GM18511 (cell line): ENCODE results near the gene PTBP1.

Source experiments
- ATAC-seq: cut with Tn5 transposase; IDR thresholded peaks from one replicate; pipeline ENCODE4 v1.9.1; 2021; ENCODE audit warnings: mild to moderate bottlenecking, moderate library complexity; ENCODE audit not compliant: unreplicated experiment

Gene PTBP1

DNA sequence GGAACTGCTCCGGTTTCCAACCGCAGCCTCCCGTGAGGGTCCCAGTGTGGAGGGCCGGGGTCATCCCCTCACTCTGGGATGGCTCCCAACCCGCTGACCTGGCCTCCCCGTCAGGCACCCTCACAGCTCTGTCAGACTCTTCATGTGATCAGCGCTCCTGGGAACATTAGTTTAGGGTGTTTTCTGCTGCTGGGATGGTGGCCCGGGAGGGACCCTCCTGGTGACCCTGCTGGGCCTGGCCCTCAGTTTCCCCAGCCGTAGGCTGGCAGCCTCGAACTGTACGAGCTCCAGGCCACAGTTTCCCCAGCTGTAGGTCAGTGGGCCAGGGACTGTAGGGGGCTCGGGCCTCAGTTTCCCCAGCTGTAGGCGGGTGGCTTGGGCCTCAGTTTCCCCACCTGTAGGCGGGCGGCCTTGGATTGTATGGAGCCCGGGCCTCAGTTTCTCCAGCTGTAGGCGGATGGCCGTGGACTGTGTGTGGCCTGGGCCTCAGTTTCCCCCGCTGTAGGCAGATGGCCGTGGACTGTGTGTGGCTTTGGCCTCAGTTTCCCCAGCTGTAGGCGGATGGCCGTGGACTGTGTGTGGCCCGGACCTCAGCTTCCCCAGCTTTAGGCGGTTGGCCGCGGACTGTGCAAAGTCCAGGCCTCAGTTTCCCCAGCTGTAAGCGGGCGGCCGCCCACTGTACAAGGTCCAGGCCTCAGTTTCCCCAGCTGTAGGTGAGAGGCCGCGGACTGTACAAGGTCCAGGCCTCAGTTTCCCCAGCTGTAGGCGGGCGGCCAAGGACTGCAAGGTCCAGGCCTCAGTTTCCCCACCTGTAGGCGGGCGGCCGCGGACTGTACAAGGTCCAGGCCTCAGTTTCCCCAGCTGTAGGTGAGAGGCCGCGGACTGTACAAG lies 1.3 kb upstream of the PTBP1 start:
- ATAC-seq, result no peak

DNA sequence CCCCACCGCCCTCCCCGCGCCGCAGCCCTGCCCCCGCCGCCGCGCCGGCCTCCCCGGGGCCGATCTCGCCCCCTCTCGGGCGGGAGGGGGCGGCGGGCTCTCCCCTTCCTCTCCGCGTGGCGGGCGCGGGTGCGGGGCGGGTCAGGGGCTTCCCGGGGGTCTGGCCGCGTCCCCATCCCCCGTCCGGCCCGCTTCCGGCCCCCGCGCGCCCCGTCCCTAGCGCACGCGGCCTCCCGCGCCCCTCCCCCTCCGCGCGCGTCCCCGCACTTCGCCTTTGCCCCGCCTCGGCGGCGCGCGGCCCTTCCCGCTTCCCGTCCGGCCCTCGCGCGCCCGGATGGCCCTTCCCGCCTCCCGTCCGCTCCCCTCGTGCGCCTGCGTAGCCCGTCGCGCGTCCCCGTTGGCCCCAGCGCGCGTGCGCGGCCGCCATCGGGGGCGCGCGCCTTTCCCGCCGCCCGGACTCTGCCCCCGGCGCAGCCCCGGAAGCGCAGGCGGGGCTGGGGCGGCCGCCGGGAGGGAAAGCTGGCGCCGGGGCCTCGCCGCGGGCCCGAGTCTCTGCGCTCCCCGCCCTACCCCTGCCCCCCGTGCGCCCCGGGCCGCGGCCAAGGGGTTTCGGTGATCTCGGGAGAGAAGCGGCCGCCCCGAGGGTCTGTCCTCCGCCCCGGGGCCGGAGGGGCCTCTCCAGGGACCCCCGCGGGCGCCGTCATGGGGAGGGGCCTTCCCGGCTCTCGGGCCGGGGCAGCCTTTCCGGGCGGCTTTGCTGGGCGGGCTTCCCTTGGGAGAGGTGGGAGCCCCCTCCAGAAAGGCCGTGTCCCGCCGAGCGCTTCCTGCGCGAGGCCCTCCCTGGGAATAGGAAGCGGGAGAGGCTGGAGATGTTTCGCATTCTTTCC lies 519 bp downstream of the PTBP1 start:
- peak; percentile 37 for ATAC-seq

DNA sequence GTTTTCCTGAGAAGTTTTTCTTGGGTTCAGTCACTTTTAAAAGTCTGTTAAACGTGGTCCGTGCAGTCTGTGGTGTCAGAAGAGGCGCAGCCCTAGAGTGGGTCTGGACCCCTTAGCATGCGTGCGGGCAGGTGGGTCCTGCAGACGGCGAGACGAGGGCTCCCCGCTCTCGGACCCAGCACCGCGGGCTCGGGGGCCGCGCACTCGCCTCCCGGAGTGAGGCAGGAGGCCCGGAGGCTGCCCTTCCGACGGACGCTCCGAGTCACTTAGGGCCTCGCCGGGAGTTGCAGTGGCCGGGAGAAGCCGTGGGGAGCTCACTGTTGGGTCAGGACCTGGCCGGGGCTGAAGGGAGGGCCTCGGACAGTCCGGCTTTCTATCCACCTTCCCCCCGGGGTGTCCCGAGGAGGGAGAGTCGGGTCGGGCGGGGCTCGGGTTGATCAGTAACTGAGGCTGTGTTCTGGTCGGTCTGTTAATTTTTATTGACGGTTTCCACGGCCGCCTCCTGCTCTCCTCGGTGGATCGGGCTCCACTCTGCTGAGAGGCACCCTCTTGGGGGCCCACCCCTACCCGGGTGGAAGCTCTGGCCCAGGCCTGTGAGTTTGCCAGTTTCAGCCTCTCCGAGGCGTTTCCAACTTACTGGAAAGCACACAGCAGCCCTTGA lies 1.3 kb downstream of the PTBP1 start:
- ATAC-seq, result no peak

DNA sequence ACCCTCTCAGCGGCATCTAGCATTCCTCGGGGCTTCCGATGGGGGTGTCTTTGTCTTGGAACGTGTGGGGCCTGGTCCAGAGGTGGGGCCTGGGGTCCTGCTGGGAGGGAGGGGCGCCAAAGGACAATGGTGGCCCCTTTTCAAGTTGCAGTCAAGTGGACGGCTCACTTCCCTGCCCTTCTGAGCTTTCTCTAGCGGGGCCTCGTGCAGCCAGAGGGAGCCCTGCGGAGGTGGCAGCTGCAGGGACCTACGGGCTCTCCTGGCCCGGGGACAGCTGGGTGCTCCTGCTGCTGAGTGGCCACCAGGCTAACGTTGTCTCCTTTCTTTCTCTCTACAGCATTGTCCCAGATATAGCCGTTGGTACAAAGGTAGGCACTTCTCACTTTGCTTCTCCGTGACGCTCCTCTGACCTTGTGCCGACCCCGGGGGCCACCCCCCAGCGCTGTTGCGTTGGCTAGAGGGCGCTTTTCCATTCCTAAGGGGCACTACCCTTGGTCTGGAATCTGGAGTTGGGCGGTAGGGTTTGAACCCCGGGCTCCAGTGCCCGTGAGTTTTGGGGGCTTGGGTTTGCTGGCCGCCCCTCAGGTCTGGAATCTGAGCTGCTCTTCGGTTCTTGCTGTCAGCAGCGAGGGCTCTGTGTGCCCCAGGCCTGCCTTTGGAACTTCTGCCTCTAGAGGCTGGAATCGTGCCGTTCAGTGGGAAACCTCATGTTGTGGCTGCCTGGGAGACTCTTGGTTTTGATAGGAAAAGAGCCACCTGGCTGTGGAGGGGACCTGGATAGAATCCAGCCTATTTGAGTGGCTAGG lies 2.0 kb downstream of the PTBP1 start:
- no peak for ATAC-seq

DNA sequence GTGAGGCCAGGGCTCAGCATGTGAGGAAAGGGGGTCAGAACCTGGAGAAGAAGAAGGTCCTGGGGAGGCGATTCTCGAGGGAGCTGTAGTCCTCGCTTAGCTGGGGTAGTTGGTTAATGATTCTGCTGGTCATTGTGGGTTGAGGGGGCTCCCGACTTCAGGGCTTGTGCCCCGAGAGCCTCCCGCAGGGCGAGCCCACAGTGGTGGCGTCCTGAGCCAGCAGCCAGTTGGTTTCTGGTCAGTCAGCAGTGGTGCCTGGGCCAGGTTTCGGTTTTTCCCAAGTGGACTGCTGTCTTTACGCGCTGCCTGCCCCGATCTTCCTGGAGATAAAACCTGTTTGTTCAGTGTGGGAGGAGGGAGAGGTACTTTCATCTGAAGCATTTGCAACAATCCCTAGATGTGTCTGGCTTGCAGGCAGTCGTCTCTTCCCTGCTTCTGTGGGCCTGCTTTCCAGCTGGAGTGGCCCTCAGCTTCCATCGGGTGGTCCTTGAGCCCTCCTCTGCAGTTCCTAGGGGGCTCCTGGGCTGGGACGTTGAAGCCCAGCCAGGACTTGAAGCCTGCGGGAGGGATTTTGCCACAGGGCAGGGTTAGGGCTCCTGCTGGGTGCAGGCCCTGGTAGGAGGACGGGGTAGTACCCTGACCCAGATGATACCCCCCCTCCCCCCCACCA lies 3.2 kb downstream of the PTBP1 start:
- no peak for ATAC-seq

DNA sequence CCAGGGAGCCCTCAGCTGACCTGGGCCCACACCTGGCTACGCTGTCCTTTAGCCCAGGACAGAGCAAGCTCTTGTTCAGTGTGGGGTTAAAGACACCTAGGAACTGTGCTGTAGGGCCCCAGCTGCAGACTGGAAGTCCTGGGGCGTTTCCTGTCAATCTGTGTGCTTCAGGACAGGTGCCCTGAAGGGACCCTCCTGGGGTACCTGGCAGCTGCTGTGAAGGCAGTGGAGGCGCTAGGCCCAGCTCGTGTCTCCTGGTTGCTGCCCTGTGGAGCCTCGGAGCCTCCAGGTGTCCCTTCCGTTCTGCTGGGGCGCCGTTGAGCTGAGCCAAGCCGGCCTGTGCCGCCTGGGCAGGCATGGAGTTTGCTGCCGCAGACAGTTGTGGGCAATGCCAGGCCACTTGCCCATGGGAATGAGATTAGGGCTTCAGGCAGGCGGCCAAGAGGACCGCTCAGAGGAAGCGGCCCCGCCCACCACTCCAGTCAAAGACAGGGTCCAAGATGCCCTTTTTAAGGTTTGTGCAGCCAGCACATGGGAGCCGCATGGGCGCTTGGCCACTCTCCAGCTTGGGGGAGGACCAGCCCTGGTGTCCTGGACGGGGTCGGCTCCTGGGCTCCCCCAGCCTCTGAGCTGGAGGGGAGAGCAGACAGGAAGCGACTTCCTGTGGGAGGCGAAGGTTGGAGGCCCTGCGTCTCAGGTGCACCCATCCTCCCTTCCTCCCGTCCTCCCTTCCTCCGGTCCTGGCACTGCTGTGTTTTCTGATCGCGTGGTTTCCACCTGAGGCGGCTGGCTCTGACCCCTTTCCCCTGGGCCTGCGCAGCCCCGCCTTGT lies 4.0 kb downstream of the PTBP1 start:
- ATAC-seq, result no peak

DNA sequence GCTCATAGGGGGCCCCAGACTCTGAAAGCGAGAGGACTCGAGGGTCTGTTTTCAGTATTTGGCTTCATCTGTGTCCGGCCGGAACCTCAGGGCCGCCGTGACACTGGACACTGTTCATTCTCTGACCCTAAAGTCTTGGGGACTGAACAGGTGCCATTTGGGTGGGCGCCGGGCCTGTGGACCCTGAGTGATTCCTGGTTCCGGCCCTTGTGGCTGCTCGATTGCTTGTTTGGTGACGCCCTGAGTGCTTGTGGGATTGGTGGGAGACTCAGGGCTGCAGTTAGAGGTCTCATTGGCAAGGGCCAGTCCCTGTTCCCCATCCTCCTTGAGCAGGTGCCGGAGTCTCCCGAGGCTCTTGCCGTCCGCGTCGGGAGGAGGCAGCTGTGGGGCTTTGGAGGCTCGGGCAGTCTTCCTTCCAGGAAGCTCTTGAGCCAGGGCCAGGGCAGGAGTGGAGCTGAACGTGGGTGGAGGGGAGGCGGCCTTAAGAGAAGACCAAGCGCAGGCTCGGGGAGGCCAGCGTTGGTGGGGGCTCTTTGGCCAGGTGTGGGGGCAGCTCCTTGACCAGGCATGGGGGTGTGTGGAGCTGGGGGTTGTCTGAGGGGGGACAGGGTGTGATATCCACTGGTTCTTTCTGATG lies 4.7 kb downstream of the PTBP1 start:
- no peak for ATAC-seq

DNA sequence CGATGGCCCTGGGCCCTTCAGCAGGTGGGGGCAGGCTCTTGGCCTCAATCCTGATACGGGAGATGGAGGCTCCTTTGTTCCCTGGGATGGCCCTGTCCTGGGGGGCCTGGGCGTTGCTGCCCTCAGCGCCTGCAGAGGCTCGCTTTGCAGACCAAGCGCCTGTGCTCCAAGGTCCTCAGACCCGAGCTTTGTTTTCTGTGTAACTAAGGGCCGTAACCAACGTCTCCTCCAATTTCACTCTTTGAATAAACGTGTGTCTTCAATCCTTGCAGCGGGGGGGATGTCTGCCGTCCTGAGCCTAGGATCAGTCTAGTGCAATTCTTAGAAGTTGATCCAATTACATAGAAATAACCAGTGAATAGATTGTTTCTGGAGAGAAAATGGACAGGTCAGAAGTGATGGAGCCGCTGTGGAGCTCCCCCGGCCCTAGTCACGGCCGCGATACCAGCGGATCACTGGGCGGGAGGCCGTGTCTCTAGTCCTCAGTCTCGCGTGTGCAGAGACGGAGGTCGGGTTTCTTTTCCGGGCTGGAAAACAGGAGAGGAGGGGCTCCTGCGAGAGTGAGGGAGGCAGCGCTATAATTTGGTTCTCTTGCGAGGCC lies 5.3 kb downstream of the PTBP1 start:
- ATAC-seq, result no peak

DNA sequence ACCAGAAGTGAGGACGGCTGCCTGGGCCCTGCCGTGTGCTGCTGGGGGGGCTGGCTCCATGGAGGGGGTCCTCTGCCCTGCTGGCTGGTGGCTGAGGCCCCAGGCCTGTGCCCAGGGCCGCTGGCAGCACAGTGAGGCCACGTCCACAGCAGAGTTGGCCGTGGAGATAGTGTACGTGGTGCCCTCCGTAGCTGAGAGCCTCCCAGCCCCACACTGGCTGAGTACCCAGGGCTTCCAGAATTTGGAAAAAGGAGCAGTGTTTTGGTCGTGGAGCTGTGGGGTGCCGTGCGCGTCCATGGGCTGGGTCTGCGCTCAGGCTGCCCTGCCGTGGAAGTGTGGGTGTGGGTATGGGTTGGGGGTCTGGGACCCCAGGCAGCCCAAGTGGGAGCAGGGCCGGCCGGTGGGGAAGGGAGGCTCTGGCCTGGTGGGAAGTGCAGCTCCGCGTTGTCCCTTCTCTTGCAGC lies 5.9 kb downstream of the PTBP1 start:
- no peak for ATAC-seq

DNA sequence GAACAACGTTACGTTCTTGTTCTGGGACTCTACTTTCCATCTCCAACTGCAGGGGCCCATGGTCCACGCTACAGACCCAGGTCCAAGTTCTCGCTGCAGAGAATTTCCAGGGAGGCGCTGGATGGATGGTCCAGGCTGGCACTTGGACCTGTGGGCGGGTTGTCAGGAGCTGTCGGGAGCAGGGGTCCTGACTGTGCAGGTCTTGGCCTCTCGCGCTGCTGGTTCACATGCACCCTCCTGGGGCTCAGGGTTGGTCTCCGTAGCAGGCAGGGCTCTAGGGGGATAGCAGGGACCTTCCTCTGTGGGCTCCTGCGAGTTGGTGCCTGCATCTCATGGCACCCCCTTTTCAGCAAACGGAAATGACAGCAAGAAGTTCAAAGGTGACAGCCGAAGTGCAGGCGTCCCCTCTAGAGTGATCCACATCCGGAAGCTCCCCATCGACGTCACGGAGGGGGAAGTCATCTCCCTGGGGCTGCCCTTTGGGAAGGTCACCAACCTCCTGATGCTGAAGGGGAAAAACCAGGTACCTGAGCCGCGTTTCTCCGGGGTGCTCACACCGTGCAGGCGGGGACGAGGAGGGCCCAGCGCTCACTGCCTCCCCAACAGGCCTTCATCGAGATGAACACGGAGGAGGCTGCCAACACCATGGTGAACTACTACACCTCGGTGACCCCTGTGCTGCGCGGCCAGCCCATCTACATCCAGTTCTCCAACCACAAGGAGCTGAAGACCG lies 6.6 kb downstream of the PTBP1 start:
- ATAC-seq, result no peak

DNA sequence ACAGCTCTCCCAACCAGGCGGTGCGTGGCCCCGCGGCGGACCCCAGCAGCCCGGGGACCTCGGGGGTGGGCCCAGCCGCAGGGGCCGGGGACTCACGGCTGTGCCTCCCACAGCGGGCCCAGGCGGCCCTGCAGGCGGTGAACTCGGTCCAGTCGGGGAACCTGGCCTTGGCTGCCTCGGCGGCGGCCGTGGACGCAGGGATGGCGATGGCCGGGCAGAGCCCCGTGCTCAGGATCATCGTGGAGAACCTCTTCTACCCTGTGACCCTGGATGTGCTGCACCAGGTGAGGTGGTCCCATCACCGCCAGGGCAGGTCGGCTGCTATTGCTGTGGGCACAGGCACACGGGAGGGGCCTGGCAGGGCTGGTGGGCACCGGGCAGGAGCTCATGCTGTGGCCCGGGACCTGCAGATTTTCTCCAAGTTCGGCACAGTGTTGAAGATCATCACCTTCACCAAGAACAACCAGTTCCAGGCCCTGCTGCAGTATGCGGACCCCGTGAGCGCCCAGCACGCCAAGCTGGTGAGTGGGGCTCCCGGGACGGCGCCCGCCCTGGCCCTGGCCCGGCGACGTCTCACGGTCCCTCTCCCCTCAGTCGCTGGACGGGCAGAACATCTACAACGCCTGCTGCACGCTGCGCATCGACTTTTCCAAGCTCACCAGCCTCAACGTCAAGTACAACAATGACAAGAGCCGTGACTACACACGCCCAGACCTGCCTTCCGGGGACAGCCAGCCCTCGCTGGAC lies 7.3 kb downstream of the PTBP1 start:
- ATAC-seq, result no peak

DNA sequence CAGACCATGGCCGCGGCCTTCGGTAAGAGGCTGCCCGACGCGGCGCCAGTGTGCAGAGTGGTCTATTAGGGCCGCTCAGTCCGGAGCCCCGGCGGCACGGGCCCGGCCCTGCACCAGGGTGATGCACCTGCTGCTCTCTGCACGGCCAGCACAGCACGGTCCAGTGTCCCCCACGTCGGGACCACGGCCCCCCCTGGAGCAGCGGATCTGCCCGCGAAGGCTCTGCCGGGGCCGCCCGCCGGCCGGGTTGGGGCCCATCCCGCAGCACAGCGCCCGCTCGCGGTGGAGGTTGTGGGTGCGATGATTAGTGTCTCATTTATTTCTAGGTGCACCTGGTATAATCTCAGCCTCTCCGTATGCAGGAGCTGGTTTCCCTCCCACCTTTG lies 7.9 kb downstream of the PTBP1 start:
- ATAC-seq, result no peak

DNA sequence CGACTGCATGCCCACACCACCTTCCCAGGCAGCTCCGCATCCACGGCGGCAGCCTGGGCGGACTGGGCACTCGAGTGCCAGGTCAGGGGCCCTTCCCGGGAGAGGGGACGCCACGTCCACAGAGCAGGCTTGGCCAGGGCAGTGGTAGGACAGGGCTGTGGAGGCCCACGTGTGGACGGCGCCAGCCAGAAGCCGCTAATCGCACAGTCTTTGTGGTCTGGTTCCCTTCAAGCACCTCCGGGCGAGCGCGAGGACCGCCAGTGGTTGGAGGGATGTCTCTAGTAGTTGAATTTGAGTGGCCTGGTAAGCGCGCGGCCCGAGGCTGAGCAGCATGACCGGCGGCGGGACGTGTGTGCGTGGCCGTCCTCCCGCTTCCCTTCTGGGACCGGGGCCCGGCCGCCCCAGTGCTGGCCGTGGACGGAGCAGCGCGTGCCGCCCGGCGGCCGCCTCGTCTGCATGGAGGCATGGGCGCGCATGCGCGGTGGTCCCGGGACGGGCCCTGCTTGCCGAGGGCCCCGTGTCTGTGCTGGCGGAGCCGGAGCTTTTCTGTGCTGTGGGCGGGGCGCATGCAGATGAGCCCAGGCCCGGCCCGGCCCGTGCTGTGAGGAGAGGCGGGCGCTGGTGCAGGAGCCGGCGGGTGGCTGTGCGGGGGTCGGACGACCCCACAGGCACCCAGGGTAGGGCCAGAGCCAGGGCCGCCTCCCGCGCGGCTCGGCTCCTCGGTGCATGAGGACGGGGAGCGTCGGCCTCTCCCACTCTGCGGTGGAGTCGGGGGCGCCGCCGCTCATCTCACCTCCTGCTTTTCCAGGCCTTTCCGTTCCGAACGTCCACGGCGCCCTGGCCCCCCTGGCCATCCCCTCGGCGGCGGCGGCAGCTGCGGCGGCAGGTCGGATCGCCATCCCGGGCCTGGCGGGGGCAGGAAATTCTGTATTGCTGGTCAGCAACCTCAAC lies 8.6 kb downstream of the PTBP1 start:
- ATAC-seq, result no peak

DNA sequence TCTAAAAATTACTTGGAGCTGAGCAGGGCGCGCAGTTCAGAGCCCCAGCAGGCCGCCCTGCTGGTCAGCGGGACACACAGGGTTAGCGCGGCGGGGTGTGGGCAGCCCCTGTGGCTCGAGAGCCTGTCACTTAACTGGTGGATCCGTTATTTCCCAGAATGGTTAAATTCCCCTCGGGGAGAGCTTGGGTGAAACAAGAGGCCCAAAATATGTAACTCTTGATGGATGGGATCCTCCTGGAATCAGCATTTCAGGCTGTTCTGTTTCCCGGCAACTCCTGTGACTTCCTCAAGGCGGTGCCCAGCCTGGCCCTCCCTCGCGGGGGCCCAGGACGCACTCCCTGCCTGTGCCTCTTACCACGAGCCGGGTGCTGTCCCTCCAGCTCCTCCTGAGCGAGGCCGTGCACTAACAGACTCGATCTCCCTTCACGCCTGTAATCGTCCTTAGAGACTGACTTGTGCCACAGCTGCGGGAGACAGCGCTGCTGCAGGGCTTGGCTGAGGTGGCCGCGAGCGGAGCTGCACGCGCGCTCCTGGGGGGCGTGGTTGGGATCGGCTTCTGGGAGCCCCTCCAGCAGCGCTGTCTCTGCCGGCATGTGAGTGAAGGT lies 9.7 kb downstream of the PTBP1 start:
- ATAC-seq, result no peak
